Neuron (in vitro differentiated cells): Measurements from ENCODE around the gene IFI16.

ENCODE experiments used
- H2AFZ ChIP-seq: one replicate; pipeline ENCODE4 v1.6.1; 2013; ENCODE audit warnings: low read depth, mild to moderate bottlenecking, inconsistent platforms, low read length, moderate library complexity
- H3K27me3 ChIP-seq: one replicate; pipeline ENCODE4 v1.6.1; 2013; ENCODE audit warnings: low read length; ENCODE audit not compliant: insufficient read depth
- H3K36me3 ChIP-seq: one replicate; pipeline ENCODE4 v1.6.1; 2013; ENCODE audit warnings: low read length; ENCODE audit not compliant: insufficient read depth
- H3K4me1 ChIP-seq: one replicate; pipeline ENCODE4 v1.6.1; 2013; ENCODE audit warnings: low read length; ENCODE audit not compliant: insufficient read depth
- H3K4me3 ChIP-seq: 2 replicates; pipeline ENCODE4 v1.5.1; 2013; ENCODE audit warnings: mild to moderate bottlenecking, low read length, moderate library complexity
- H3K9me3 ChIP-seq: one replicate; pipeline ENCODE4 v1.6.1; 2013; ENCODE audit warnings: low read length

Gene IFI16

GRCh38 chr1:159051436-159051835 is 41.7 kb downstream of the IFI16 start:
- H2AFZ ChIP-seq, result no peak overlapping the region
- peaks cover 5% of the 10 kb centered on the region for H3K36me3 ChIP-seq
- H3K27me3 ChIP-seq, result no peaks in the 10 kb centered on the region
- no peak overlapping the region for H3K4me3 ChIP-seq
- H3K4me1 ChIP-seq, result peaks cover 26% of the 10 kb centered on the region
- no peaks in the 10 kb centered on the region for H3K9me3 ChIP-seq

GRCh38 chr1:159054427-159054826 is 44.7 kb downstream of the IFI16 start:
- Histone ChIP-seq H3K36me3 (peaks cover 5% of the 10 kb centered on the region), H3K4me3 (no peak overlapping the region), H3K27me3 (no peaks in the 10 kb centered on the region), H3K9me3 (no peaks in the 10 kb centered on the region), H2AFZ (no peak overlapping the region), H3K4me1 (peaks cover 26% of the 10 kb centered on the region)

- no peaks in the 10 kb centered on the region for H3K9me3 ChIP-seq
- H3K4me1 ChIP-seq, result peaks cover 26% of the 10 kb centered on the region
- H3K4me3 ChIP-seq, result no peak overlapping the region
- H3K36me3 ChIP-seq, result peaks cover 5% of the 10 kb centered on the region
- H2AFZ ChIP-seq, result no peak overlapping the region
- H3K27me3 ChIP-seq, result no peaks in the 10 kb centered on the region
These were observed 45.5 kb downstream of the IFI16 start for GRCh38 chr1:159055181-159055641.

GRCh38 chr1:159056069-159056698 is 46.5 kb downstream of the IFI16 start:
- Histone ChIP-seq H3K4me3 (no peak overlapping the region), H3K9me3 (no peaks in the 10 kb centered on the region), H2AFZ (no peak overlapping the region), H3K27me3 (no peaks in the 10 kb centered on the region), H3K36me3 (peaks cover 5% of the 10 kb centered on the region), H3K4me1 (peaks cover 26% of the 10 kb centered on the region)

- no peaks in the 10 kb centered on the region for H3K9me3 ChIP-seq
- H2AFZ ChIP-seq, result no peak overlapping the region
- H3K36me3 ChIP-seq, result no peaks in the 10 kb centered on the region
- H3K4me1 ChIP-seq, result peaks cover 17% of the 10 kb centered on the region
- H3K4me3 ChIP-seq, result no peak overlapping the region
- no peaks in the 10 kb centered on the region for H3K27me3 ChIP-seq
These were observed 49.0 kb downstream of the IFI16 start for GRCh38 chr1:159058751-159059150.

- H2AFZ ChIP-seq, result no peak overlapping the region
- no peaks in the 10 kb centered on the region for H3K9me3 ChIP-seq
- no peaks in the 10 kb centered on the region for H3K27me3 ChIP-seq
- peaks cover 3% of the 10 kb centered on the region for H3K4me1 ChIP-seq
- no peak overlapping the region for H3K4me3 ChIP-seq
- no peaks in the 10 kb centered on the region for H3K36me3 ChIP-seq
These were observed 55.4 kb downstream of the IFI16 start for GRCh38 chr1:159065106-159065505.

GRCh38 chr1:159066108-159066507 is 56.4 kb downstream of the IFI16 start:
- H3K4me1 ChIP-seq, result peaks cover 3% of the 10 kb centered on the region
- no peaks in the 10 kb centered on the region for H3K36me3 ChIP-seq
- no peak overlapping the region for H2AFZ ChIP-seq
- no peak overlapping the region for H3K4me3 ChIP-seq
- H3K27me3 ChIP-seq, result no peaks in the 10 kb centered on the region
- no peaks in the 10 kb centered on the region for H3K9me3 ChIP-seq

- H3K27me3 ChIP-seq, result no peaks in the 10 kb centered on the region
- H3K36me3 ChIP-seq, result no peaks in the 10 kb centered on the region
- H3K4me3 ChIP-seq, result no peak overlapping the region
- H3K9me3 ChIP-seq, result no peaks in the 10 kb centered on the region
- H3K4me1 ChIP-seq, result peaks cover 3% of the 10 kb centered on the region
- no peak overlapping the region for H2AFZ ChIP-seq
These were observed 58.3 kb downstream of the IFI16 start for GRCh38 chr1:159067699-159068621.

- Histone ChIP-seq H3K36me3 (no peaks in the 10 kb centered on the region), H3K27me3 (no peaks in the 10 kb centered on the region), H3K9me3 (no peaks in the 10 kb centered on the region), H2AFZ (no peak overlapping the region), H3K4me1 (peaks cover 3% of the 10 kb centered on the region), H3K4me3 (no peak overlapping the region)
These were observed 59.2 kb downstream of the IFI16 start for GRCh38 chr1:159068886-159069285.

GRCh38 chr1:159071970-159072582 is 62.4 kb downstream of the IFI16 start:
- no peak overlapping the region for H2AFZ ChIP-seq
- H3K4me1 ChIP-seq, result peaks cover 3% of the 10 kb centered on the region
- no peaks in the 10 kb centered on the region for H3K9me3 ChIP-seq
- no peaks in the 10 kb centered on the region for H3K36me3 ChIP-seq
- H3K4me3 ChIP-seq, result no peak overlapping the region
- no peaks in the 10 kb centered on the region for H3K27me3 ChIP-seq

GRCh38 chr1:159076438-159077119 is 66.9 kb downstream of the IFI16 start, which contains the start of gene AIM2:
Gene AIM2, minus strand, starts transcription at chr1:159076766. Its CDS starts 3,267 bp downstream, at chr1:159073499.
- no peak within 1 kb of the TSS for H2AFZ ChIP-seq
- no peak within 1 kb of the TSS for H3K4me3 ChIP-seq
- H3K36me3 ChIP-seq, result no peaks in the 10 kb centered on the region
- no peaks in the 10 kb centered on the region for H3K9me3 ChIP-seq
- no peaks in the 10 kb centered on the region for H3K27me3 ChIP-seq
- no peaks in the 10 kb centered on the region for H3K4me1 ChIP-seq

- H3K4me1 ChIP-seq, result no peaks in the 10 kb centered on the region
- no peaks in the 10 kb centered on the region for H3K27me3 ChIP-seq
- no peak overlapping the region for H3K4me3 ChIP-seq
- H2AFZ ChIP-seq, result no peak overlapping the region
- no peaks in the 10 kb centered on the region for H3K9me3 ChIP-seq
- no peaks in the 10 kb centered on the region for H3K36me3 ChIP-seq
These were observed 67.6 kb downstream of the IFI16 start for GRCh38 chr1:159077120-159077961.
